K562 (cell line): ENCODE results near the gene SLC7A4. TPM values are rescaled to one million over a fixed set of nuclear protein-coding genes. Genes with fewer than 3 reads are reported as not detected.

Experiments
- ATAC-seq: fragments of 200-7000 bp; cut with Tn5 transposase; 3 replicates; pipeline ENCODE4 v1.9.1; 2020; ENCODE audit warnings: moderate library complexity
- BruUV-seq: library from RNA; stranded (reverse); fragments of 400-500 nt; replicated peaks from 2 replicates; lab custom pipeline; 2021; lab: Mats Ljungman, UMichigan
- CTCF ChIA-PET: fragments of 300-600 bp; formaldehyde crosslinking; extraction: SDS; loops from one replicate; lab custom pipeline; 2021; ENCODE audit warnings: low intra/inter-chr PET ratio; lab: Yijun Ruan, JAX
- POLR2A ChIA-PET: fragments of 300-600, 350-650 bp; sonication (Branson Sonifier 250); formaldehyde crosslinking; extraction: SDS; loops from one replicate; lab custom pipeline; 2021; ENCODE audit warnings: antibody characterized with exemption, inconsistent platforms; lab: Yijun Ruan, JAX
- DNase-seq, 4 experiments: peaks; one replicate each; pipeline versions ENCODE4 v3.0.0 to v3.0.0-alpha.2; 2011 to 2018; ENCODE audit warnings: low spot score in 3 of 4, mixed read lengths in 3 of 4; ENCODE audit errors: extremely low read depth in 1 of 4
- FAIRE-seq: peaks from 2 replicates; lab custom pipeline; 2011; peaks lifted over from hg19 to GRCh38; lab: Jason Lieb, UNC
- H2AFZ ChIP-seq: 2 replicates; pipeline ENCODE4 v1.6.0; 2011; ENCODE audit warnings: low read depth, low read length, control low read depth, inconsistent platforms
- H3K27ac ChIP-seq: fragments of 200-600 bp; 3 replicates; pipeline ENCODE4 v1.8.0; 2011; ENCODE audit warnings: low read depth, mild to moderate bottlenecking, control low read depth, inconsistent platforms, low read length, moderate library complexity, mixed read lengths; ENCODE audit errors: extremely low read depth
- H3K27me3 ChIP-seq, 2 experiments: fragments of 300-600 bp in 1 of 2; 2 replicates in 1 of 2; 3 replicates in 1 of 2; pipeline versions ENCODE4 v1.6.0 to v1.8.0; 2011; ENCODE audit warnings: inconsistent platforms in 2 of 2, low read length in 2 of 2, mild to moderate bottlenecking in 1 of 2, mixed read lengths in 1 of 2, moderate library complexity in 1 of 2; ENCODE audit not compliant: control insufficient read depth in 2 of 2, insufficient read depth in 2 of 2
- H3K36me3 ChIP-seq: fragments of 300-600 bp; 3 replicates; pipeline ENCODE4 v1.8.0; 2011; ENCODE audit warnings: mild to moderate bottlenecking, low read length, inconsistent platforms; ENCODE audit not compliant: control insufficient read depth, insufficient read depth
- H3K4me1 ChIP-seq, 2 experiments: fragments of 200-600 bp in 1 of 2; replicated peaks in 1 of 2; 2 replicates in 1 of 2; 3 replicates in 1 of 2; pipeline versions ENCODE4 v1.5.1 to v1.8.0; 2011; ENCODE audit warnings: inconsistent platforms in 2 of 2, low read length in 2 of 2, mild to moderate bottlenecking in 1 of 2, mixed read lengths in 1 of 2, moderate library complexity in 1 of 2; ENCODE audit not compliant: control insufficient read depth in 2 of 2, insufficient read depth in 2 of 2
- H3K4me2 ChIP-seq: 2 replicates; pipeline ENCODE4 v1.6.1; 2011; ENCODE audit warnings: low read length, control low read depth, inconsistent platforms, mixed read lengths; ENCODE audit not compliant: insufficient read depth
- H3K4me3 ChIP-seq: fragments of 200-600 bp; sonication (generic), shearing (Covaris generic); 2 replicates; pipeline ENCODE4 v1.5.1; 2016; ENCODE audit warnings: control low read depth, inconsistent platforms
- H3K79me2 ChIP-seq: fragments of 200-600 bp; 3 replicates; pipeline ENCODE4 v1.8.0; 2011; ENCODE audit warnings: low read length, inconsistent platforms; ENCODE audit not compliant: control insufficient read depth, insufficient read depth
- H3K9ac ChIP-seq, 2 experiments: 2 replicates each; pipeline versions ENCODE4 v1.6.0 to v1.6.1; 2011; ENCODE audit warnings: low read depth in 2 of 2, low read length in 2 of 2, control low read depth in 1 of 2, inconsistent platforms in 1 of 2, mild to moderate bottlenecking in 1 of 2, mixed read lengths in 1 of 2; ENCODE audit not compliant: insufficient read depth in 1 of 2
- H3K9me1 ChIP-seq: one replicate; pipeline ENCODE4 v1.6.0; 2011; ENCODE audit warnings: inconsistent platforms, mild to moderate bottlenecking, low read length, moderate library complexity; ENCODE audit not compliant: control insufficient read depth, insufficient read depth
- H3K9me3 ChIP-seq: replicated peaks from 2 replicates; pipeline ENCODE4 v1.5.1; 2011; ENCODE audit warnings: low read depth, low read length, inconsistent platforms; ENCODE audit not compliant: control insufficient read depth, insufficient read depth
- H4K20me1 ChIP-seq: replicated peaks from 2 replicates; pipeline ENCODE4 v1.6.1; 2011; ENCODE audit warnings: low read length, inconsistent platforms, mixed read lengths; ENCODE audit not compliant: control insufficient read depth, insufficient read depth
- CEBPB ChIP-seq: fragments of 450-650 bp; IDR thresholded peaks from 2 replicates; pipeline ENCODE4 v1.6.1; 2016; ENCODE audit warnings: missing genetic modification characterization, missing compliant biosample characterization
- HDAC2 ChIP-seq: fragments of 450-650 bp; IDR thresholded peaks from 2 replicates; pipeline ENCODE4 v1.6.1; 2016; ENCODE audit warnings: mild to moderate bottlenecking
- HIVEP1 ChIP-seq: fragments of 250-450 bp; sonication (Bioruptor Pico); IDR thresholded peaks from 2 replicates; pipeline ENCODE4 v1.4.0; 2020; ENCODE audit warnings: mild to moderate bottlenecking
- RAD21 ChIP-seq, 2 experiments: fragments of 250-450 bp in 1 of 2; fragments of 450-650 bp in 1 of 2; sonication (Bioruptor Pico) in 1 of 2; formaldehyde crosslinking in 1 of 2; IDR thresholded peaks in 1 of 2; conservative IDR thresholded peaks in 1 of 2; 2 replicates each; pipeline versions ENCODE4 v1.4.0 to v1.8.0; 2020 to 2022; ENCODE audit warnings: mild to moderate bottlenecking in 2 of 2, moderate library complexity in 1 of 2
- SIN3A ChIP-seq, 2 experiments: fragments of 150-350 bp in 1 of 2; IDR thresholded peaks; 2 replicates each; pipeline ENCODE4 v1.6.1; 2011 to 2016; ENCODE audit warnings: borderline replicate concordance in 2 of 2, low read depth in 2 of 2, low read length in 2 of 2, mild to moderate bottlenecking in 2 of 2, moderate library complexity in 2 of 2; ENCODE audit not compliant: control insufficient read depth in 1 of 2
- TRIM28 ChIP-seq: fragments of 450-650 bp; IDR thresholded peaks from 2 replicates; pipeline ENCODE4 v1.6.1; 2017
- ZNF79 ChIP-seq: fragments of 250-450 bp; sonication (Bioruptor Pico); IDR thresholded peaks from 2 replicates; pipeline ENCODE4 v1.4.0; 2020; ENCODE audit warnings: low read depth, mild to moderate bottlenecking, moderate library complexity
- WGBS: fragments of 100-300 bp; shearing (Covaris generic); methylation state at CpG from one replicate; pipeline ENCODE4 v1.1.6; 2016; ENCODE audit warnings: low coverage, mixed read lengths; ENCODE audit not compliant: insufficient coverage; ENCODE audit errors: missing lambda C conversion rate; 5-methylcytosine and 5-hydroxymethylcytosine counted together
- in situ Hi-C: fragments of 300-500 bp; cut with MboI; formaldehyde crosslinking; loops from 4 replicates; pipeline ENCODE4 v1.15.0; 2018; ENCODE audit warnings: inconsistent platforms, mixed read lengths
- intact Hi-C: fragments of 100-400 bp; cut with micrococcal nuclease; formaldehyde crosslinking; loops from 2 replicates; pipeline ENCODE4 v1.14.2; 2022
- polyA plus RNA-seq, 8 experiments: library from polyadenylated mRNA; depleted of rRNA in 4 of 8; stranded (reverse) in 5 of 8; unstranded in 3 of 8; fragments of >200 nt; fragmentation: Nextera tagmentation in 2 of 8; fragmentation: Illumina TruSeq in 1 of 8; extraction: Ambion mirVana in 2 of 8; extraction: Trizol in 1 of 8; gene quantifications; 2 replicates each; pipeline versions ENCODE4 v1.2.1 to v1.2.3, GENCODE V29; 2011 to 2014; ENCODE audit warnings: inconsistent platforms in 1 of 8, missing spikeins in 1 of 8
- total RNA-seq, 7 experiments: library from RNA; depleted of rRNA in 6 of 7; stranded (reverse); fragments of >200 nt in 6 of 7; fragmentation: Illumina TruSeq in 2 of 7; extraction: Trizol in 2 of 7; gene quantifications; 2 replicates each; pipeline versions ENCODE4 v1.2.1 to v1.2.3, GENCODE V29; 2011 to 2021; ENCODE audit warnings: low replicate concordance in 1 of 7
- TF ChIP-seq, protein P1 (sequence below), 2 experiments: fragments of 450-650 bp in 1 of 2; sonication (generic) in 1 of 2; formaldehyde crosslinking; conservative IDR thresholded peaks; 2 replicates each; pipeline versions ENCODE4 v1.4.0 to v1.8.1; 2020 to 2022; ENCODE audit warnings: mild to moderate bottlenecking in 1 of 2, missing genetic modification reagents in 1 of 2
- TF ChIP-seq, protein P2 (sequence below): IDR thresholded peaks from 3 replicates; pipeline ENCODE4 v1.6.1; 2011; ENCODE audit warnings: borderline replicate concordance, mild to moderate bottlenecking, moderate library complexity; ENCODE audit not compliant: insufficient read length; ENCODE audit errors: extremely low read depth
- TF ChIP-seq, protein P3 (sequence below), 2 experiments: IDR thresholded peaks; 2 replicates each; pipeline ENCODE4 v1.6.1; 2011; ENCODE audit warnings: borderline replicate concordance in 1 of 2, control low read depth in 1 of 2, low read depth in 1 of 2, low read length in 1 of 2, mild to moderate bottlenecking in 1 of 2, mixed read lengths in 1 of 2, moderate library complexity in 1 of 2; ENCODE audit not compliant: insufficient read depth in 1 of 2, insufficient read length in 1 of 2, poor library complexity in 1 of 2, severe bottlenecking in 1 of 2; ENCODE audit errors: extremely low read depth in 1 of 2
- TF ChIP-seq, protein P4 (sequence below): fragments of 200-800 bp; sonication (Bioruptor generic); IDR thresholded peaks from 2 replicates; pipeline ENCODE4 v1.6.1; 2017; ENCODE audit warnings: missing genetic modification characterization, missing compliant biosample characterization

Gene SLC7A4
- total and polyA plus RNA-seq, 9 of the 15 experiments (the other 6 are each of a cell fraction or from before 2014, with no cell fraction given) = not detected

DNA sequence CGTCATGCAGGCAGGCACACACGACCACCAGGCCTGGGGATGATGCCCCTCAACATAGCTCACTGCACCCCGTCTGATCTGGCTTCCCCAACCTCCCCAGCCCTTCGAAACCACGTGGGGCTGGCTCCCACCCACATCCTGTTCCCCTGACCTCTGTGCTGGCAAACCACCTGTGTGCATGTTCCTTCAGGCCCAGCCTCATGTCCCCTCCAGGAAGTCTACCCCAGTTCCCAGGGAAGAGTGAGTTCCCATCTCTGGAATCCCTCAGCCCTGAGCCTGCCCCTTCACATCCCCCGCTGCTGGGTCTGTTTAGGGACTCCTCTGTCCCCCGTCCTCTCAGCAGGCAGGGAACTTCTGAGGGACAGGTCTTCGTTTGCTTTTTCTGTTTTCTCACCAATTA is 7.1 kb downstream of the SLC7A4 start (continued):
- 0 out of 4 replicates have a peak, but pooled peaks of 1 of the 2 experiments have one; percentile 5 for TF ChIP-seq RAD21 (CRISPR knock-in tag; conservative IDR thresholded peaks at IDR 0.05 in 1 of 2, IDR thresholded peaks at IDR 0.05 in 1 of 2)
- TF ChIP-seq, protein P1, sequence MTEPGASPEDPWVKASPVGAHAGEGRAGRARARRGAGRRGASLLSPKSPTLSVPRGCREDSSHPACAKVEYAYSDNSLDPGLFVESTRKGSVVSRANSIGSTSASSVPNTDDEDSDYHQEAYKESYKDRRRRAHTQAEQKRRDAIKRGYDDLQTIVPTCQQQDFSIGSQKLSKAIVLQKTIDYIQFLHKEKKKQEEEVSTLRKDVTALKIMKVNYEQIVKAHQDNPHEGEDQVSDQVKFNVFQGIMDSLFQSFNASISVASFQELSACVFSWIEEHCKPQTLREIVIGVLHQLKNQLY (CRISPR knock-in tag; conservative IDR thresholded peaks at IDR 0.05) = 0 out of 4 replicates have a peak, but pooled peaks of 1 of the 2 experiments have one; percentile 38
- TF ChIP-seq CEBPB (tag) = no peak
- TF ChIP-seq ZNF79 = no peak

DNA sequence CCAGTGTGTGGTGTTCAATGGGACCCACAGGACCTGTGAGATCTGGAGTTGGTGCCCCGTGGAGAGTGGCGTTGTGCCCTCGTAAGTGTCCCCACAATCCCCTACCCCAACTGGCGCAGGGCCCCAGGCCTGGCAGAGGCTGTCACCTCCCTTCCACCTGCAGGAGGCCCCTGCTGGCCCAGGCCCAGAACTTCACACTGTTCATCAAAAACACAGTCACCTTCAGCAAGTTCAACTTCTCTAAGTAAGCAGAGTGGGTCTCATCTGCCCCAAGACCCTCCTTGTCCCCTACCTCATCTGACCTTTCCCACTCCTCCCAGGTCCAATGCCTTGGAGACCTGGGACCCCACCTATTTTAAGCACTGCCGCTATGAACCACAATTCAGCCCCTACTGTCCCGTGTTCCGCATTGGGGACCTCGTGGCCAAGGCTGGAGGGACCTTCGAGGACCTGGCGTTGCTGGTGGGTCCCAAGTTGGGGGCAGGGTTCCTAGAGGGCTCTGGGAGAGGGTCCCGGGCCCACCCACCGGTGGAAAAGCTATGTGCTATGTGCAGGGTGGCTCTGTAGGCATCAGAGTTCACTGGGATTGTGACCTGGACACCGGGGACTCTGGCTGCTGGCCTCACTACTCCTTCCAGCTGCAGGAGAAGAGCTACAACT is 9.3 kb downstream of the SLC7A4 start:
- CTCF ChIA-PET = interaction anchor here (0.8 to 1.0 kb wide), 2 partner anchors 19 to 138 kb away, joined by 3 to 6 read pairs; no protein-coding TSS in a partner anchor
- TF ChIP-seq, protein P2, sequence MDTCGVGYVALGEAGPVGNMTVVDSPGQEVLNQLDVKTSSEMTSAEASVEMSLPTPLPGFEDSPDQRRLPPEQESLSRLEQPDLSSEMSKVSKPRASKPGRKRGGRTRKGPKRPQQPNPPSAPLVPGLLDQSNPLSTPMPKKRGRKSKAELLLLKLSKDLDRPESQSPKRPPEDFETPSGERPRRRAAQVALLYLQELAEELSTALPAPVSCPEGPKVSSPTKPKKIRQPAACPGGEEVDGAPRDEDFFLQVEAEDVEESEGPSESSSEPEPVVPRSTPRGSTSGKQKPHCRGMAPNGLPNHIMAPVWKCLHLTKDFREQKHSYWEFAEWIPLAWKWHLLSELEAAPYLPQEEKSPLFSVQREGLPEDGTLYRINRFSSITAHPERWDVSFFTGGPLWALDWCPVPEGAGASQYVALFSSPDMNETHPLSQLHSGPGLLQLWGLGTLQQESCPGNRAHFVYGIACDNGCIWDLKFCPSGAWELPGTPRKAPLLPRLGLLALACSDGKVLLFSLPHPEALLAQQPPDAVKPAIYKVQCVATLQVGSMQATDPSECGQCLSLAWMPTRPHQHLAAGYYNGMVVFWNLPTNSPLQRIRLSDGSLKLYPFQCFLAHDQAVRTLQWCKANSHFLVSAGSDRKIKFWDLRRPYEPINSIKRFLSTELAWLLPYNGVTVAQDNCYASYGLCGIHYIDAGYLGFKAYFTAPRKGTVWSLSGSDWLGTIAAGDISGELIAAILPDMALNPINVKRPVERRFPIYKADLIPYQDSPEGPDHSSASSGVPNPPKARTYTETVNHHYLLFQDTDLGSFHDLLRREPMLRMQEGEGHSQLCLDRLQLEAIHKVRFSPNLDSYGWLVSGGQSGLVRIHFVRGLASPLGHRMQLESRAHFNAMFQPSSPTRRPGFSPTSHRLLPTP = no peak
- TF ChIP-seq, protein P3, sequence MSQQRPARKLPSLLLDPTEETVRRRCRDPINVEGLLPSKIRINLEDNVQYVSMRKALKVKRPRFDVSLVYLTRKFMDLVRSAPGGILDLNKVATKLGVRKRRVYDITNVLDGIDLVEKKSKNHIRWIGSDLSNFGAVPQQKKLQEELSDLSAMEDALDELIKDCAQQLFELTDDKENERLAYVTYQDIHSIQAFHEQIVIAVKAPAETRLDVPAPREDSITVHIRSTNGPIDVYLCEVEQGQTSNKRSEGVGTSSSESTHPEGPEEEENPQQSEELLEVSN (IDR thresholded peaks at IDR 0.05; ENCODE audit: borderline replicate concordance in 1 of 2, extremely low read depth in 1 of 2, insufficient read depth in 1 of 2, insufficient read length in 1 of 2, low read depth in 1 of 2, low read length in 1 of 2, poor library complexity in 1 of 2, severe bottlenecking in 1 of 2) = peak in 1 of 2 experiments; percentile 21
- TF ChIP-seq HDAC2 = no peak
- TF ChIP-seq, protein P4, sequence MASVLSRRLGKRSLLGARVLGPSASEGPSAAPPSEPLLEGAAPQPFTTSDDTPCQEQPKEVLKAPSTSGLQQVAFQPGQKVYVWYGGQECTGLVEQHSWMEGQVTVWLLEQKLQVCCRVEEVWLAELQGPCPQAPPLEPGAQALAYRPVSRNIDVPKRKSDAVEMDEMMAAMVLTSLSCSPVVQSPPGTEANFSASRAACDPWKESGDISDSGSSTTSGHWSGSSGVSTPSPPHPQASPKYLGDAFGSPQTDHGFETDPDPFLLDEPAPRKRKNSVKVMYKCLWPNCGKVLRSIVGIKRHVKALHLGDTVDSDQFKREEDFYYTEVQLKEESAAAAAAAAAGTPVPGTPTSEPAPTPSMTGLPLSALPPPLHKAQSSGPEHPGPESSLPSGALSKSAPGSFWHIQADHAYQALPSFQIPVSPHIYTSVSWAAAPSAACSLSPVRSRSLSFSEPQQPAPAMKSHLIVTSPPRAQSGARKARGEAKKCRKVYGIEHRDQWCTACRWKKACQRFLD (CRISPR knock-in tag) = no peak
- TF ChIP-seq HIVEP1 = peak; percentile 26; the same call in 1 of the 2 replicates
- TF ChIP-seq TRIM28 = no peak
- TF ChIP-seq SIN3A (IDR thresholded peaks at IDR 0.05; ENCODE audit: borderline replicate concordance in 2 of 2, control insufficient read depth in 1 of 2, low read depth in 2 of 2, low read length in 2 of 2) = no peak

More for the DNA sequence above, 9.3 kb downstream of the SLC7A4 start:
- Histone ChIP-seq H3K79me2 (no peaks in the 10 kb centered on the region), H3K9ac (peak overlapping the region in 1 of 2 experiments; percentile 73; a peak in 2 of 4 replicates), H3K9me3 (no peaks in the 10 kb centered on the region), H3K4me3 (no peak overlapping the region), H3K36me3 (no peaks in the 10 kb centered on the region), H3K4me1 (peaks cover 4 to 32% of the 10 kb centered on the region in 2 experiments; a peak in 3 of 5 replicates), H3K4me2 (no peak overlapping the region), H3K27ac (no peak overlapping the region), H3K27me3 (peaks cover 9 to 38% of the 10 kb centered on the region in 2 experiments; a peak in 4 of 5 replicates), H4K20me1 (peaks cover 24% of the 10 kb centered on the region), H3K9me1 (no peaks in the 10 kb centered on the region), H2AFZ (0 out of 2 replicates have a peak overlapping the region, but pooled peaks have one; percentile 6)
- intact Hi-C loops (loop anchor here (5.0 kb wide), 2 partner anchors 44 to 61 kb away; no protein-coding TSS in a partner anchor), in situ Hi-C loops (no loop called here)
- WGBS = 20% methylated on average over 13 of the region's 13 CpGs
- DNase-seq = peak in 3 of 4 experiments; percentile 56 to 74 (median 72)
- BruUV-seq = no TSS peak
- FAIRE-seq = no peak
- peak; percentile 51 for ATAC-seq
- POLR2A ChIA-PET = interaction anchor here (0.6 to 4.3 kb wide), 11 partner anchors 8 to 1056 kb away, joined by 3 to 24 read pairs (median 5); partner anchors contain the start of genes P2RX6 and THAP7
